Measurements from ENCODE around the gene DZIP1. TPM values are rescaled to one million over a fixed set of nuclear protein-coding genes. Genes with fewer than 3 reads are reported as not detected.

Gene DZIP1
- total and polyA plus RNA-seq, 10 donors = 2.9 to 8.5 (median 5.2) TPM

DNA sequence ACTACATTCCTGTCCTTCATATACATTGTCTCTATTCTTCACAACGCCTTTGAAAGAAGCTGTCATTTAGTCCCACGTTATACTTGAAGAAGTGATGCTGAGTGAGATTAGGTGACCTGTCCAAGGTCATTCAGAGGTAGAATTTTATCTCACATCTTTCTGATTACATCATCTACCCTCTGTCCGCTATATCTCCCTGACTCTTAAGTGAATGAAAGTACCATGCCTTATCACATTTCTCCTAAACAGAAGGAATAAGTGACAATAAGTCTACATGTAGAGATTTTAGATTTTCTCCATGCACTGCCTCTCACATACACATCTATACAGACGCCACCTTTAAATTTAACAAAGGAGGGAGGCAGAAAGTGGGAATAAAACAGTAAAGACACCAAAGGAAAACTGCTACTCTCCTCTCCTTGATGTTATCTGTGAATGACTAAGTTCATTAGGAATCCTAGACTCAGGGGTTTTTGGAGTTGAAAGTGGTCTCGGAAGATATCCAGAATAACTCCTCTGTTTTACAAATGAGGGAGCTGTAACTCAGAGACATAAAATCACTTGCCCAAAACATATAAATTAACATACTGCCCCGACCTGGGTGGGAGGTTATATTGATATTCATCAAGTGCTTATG lies 96.9 kb downstream of the DZIP1 start:
- H3K4me1 ChIP-seq = peaks cover 0 to 8% (median 5%) of the 10 kb centered on the region in 6 donors
- H3K27ac ChIP-seq = no peak overlapping the region
- intact Hi-C loops (cut with DNase I; ENCODE audit: low total_unique reads) = no loop called here
- H3K9me3 ChIP-seq = no peaks in the 10 kb centered on the region
- 65 to 78% (median 70%) methylated on average over 6 of the region's 6 CpGs for WGBS, 5 donors
- TF ChIP-seq POLR2A (IDR thresholded peaks at IDR 0.05) = no peak
- TF ChIP-seq, protein P1, sequence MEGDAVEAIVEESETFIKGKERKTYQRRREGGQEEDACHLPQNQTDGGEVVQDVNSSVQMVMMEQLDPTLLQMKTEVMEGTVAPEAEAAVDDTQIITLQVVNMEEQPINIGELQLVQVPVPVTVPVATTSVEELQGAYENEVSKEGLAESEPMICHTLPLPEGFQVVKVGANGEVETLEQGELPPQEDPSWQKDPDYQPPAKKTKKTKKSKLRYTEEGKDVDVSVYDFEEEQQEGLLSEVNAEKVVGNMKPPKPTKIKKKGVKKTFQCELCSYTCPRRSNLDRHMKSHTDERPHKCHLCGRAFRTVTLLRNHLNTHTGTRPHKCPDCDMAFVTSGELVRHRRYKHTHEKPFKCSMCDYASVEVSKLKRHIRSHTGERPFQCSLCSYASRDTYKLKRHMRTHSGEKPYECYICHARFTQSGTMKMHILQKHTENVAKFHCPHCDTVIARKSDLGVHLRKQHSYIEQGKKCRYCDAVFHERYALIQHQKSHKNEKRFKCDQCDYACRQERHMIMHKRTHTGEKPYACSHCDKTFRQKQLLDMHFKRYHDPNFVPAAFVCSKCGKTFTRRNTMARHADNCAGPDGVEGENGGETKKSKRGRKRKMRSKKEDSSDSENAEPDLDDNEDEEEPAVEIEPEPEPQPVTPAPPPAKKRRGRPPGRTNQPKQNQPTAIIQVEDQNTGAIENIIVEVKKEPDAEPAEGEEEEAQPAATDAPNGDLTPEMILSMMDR (IDR thresholded peaks at IDR 0.05 in 8 of 11, conservative IDR thresholded peaks at IDR 0.05 in 3 of 11) = no peak
- no peak for TF ChIP-seq POLR2AphosphoS5 (IDR thresholded peaks at IDR 0.05)
- peaks cover 0 to 59% (median 17%) of the 10 kb centered on the region in 7 donors for H3K27me3 ChIP-seq (replicated peaks in 1 of 7)
- no peaks in the 10 kb centered on the region for H3K36me3 ChIP-seq
- DNase-seq = no peak
- no peak overlapping the region for H3K4me3 ChIP-seq

DNA sequence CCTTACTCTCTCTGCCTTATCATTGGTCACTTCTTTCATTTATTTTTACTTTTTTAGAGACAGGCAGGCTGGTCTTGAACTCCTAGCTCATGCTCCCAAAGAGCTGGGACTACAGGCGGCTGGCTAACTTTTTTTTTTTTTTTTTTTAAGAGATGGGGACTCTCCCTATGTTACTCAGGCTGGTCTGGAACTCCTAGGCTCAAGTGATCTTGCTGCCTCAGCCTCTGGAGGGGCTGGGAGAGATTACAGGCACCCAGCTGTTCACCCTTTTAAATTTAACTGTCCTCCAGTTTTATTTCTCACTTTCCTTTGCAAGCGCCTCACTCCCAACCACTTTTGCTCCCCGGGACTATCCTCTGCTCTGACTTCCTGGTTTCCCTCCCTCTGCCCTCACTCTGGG lies 97.6 kb downstream of the DZIP1 start:
- H3K36me3 ChIP-seq = no peaks in the 10 kb centered on the region
- no peak overlapping the region for H3K4me3 ChIP-seq
- H3K9me3 ChIP-seq = no peaks in the 10 kb centered on the region
- no peak for DNase-seq
- H3K4me1 ChIP-seq = peaks cover 0 to under 1% (median 0%) of the 10 kb centered on the region in 6 donors
- no peak overlapping the region for H3K27ac ChIP-seq
- peaks cover 0 to 52% (median 10%) of the 10 kb centered on the region in 7 donors for H3K27me3 ChIP-seq (replicated peaks in 1 of 7)
- TF ChIP-seq POLR2A (IDR thresholded peaks at IDR 0.05) (no peak), POLR2AphosphoS5 (IDR thresholded peaks at IDR 0.05) (no peak)
- TF ChIP-seq, protein P1 (IDR thresholded peaks at IDR 0.05 in 8 of 11, conservative IDR thresholded peaks at IDR 0.05 in 3 of 11) = no peak
- intact Hi-C loops (cut with DNase I; ENCODE audit: low total_unique reads) = no loop called here
- WGBS, 5 donors = 34 to 65% (median 42%) methylated on average over 2 to 3 of the region's 3 CpGs

DNA sequence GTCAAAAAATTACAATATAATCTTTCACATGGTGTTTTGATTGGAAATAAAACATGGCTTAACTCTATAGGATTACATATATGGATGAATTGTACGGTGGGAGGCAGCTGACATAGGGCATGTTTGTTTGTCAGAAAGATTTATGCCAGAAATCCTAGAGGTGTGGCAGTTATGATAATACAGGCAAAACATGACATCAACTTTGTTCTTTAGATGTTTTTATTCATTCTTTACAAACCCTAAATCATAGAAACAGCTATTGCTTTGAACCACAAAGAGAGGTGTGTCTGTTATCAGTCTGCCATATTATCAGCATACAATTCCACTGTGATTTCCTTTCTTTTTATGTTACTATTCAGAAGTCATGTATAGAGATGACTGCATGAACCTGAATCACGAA lies 100.2 kb downstream of the DZIP1 start:
- no peak overlapping the region for H3K4me3 ChIP-seq
- H3K27ac ChIP-seq = no peak overlapping the region
- intact Hi-C loops (cut with DNase I; ENCODE audit: low total_unique reads) = no loop called here
- DNase-seq = no peak
- H3K36me3 ChIP-seq = no peaks in the 10 kb centered on the region
- WGBS, 5 donors = 71 to 86% (median 82%) methylated on average over 2 of the region's 2 CpGs
- peaks cover 0 to 31% (median 0%) of the 10 kb centered on the region in 7 donors for H3K27me3 ChIP-seq (replicated peaks in 1 of 7)
- H3K4me1 ChIP-seq = no peaks in the 10 kb centered on the region
- H3K9me3 ChIP-seq = no peaks in the 10 kb centered on the region
- TF ChIP-seq, protein P1 (IDR thresholded peaks at IDR 0.05 in 8 of 11, conservative IDR thresholded peaks at IDR 0.05 in 3 of 11) = no peak
- TF ChIP-seq POLR2AphosphoS5 (IDR thresholded peaks at IDR 0.05) = no peak
- TF ChIP-seq POLR2A (IDR thresholded peaks at IDR 0.05) = no peak

DNA sequence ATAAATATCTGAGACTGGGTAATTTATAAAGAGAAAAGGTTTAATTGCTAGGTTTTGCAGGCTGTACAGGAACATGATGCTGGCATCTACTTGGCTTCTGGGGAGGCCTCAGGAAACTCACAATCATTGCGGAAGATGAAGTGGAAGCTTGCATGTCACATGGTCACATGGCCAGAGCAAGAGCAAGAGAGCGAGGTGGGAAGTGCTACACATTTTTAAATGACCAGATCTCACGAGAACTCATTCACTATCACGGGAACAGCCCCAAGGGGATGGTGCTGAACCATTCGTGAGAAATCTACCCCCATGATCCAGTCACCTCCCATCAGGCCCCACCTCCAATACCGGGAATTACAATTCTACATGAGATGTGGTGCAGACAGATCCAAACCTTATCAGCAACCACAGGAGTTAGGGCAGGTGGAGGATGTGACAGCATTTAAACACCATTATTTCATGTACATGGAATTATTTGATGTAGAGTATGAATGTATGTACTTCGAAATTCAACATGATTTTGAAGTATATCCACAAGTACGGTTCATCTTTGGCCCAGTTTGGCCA lies 102.5 kb downstream of the DZIP1 start:
- H3K27ac ChIP-seq = no peak overlapping the region
- no peaks in the 10 kb centered on the region for H3K9me3 ChIP-seq
- TF ChIP-seq POLR2A (IDR thresholded peaks at IDR 0.05) (no peak), POLR2AphosphoS5 (IDR thresholded peaks at IDR 0.05) (no peak)
- TF ChIP-seq, protein P1 (IDR thresholded peaks at IDR 0.05 in 8 of 11, conservative IDR thresholded peaks at IDR 0.05 in 3 of 11) = no peak
- 79 to 93% (median 81%) methylated on average over 8 of the region's 8 CpGs for WGBS, 5 donors
- H3K4me1 ChIP-seq = no peaks in the 10 kb centered on the region
- H3K36me3 ChIP-seq = no peaks in the 10 kb centered on the region
- H3K27me3 ChIP-seq (replicated peaks in 1 of 7) = peaks cover 0 to 21% (median 0%) of the 10 kb centered on the region in 7 donors
- DNase-seq = no peak
- no peak overlapping the region for H3K4me3 ChIP-seq
- intact Hi-C loops (cut with DNase I; ENCODE audit: low total_unique reads) = no loop called here
